Cardiac atrium fibroblast (primary cell): ENCODE data around the gene IFI27L1. TPM values are rescaled to one million over a fixed set of nuclear protein-coding genes. Genes with fewer than 3 reads are reported as not detected.

ENCODE experiments used
- total RNA-seq: library from RNA; depleted of rRNA; stranded (reverse); fragments of >200 nt; gene quantifications from 2 replicates; pipeline ENCODE4 v1.2.3, GENCODE V29; 2015

The IFI27L1 gene, protein sequence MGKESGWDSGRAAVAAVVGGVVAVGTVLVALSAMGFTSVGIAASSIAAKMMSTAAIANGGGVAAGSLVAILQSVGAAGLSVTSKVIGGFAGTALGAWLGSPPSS
- total RNA-seq: 11.3 and 17.3 TPM in 2 replicates

DNA sequence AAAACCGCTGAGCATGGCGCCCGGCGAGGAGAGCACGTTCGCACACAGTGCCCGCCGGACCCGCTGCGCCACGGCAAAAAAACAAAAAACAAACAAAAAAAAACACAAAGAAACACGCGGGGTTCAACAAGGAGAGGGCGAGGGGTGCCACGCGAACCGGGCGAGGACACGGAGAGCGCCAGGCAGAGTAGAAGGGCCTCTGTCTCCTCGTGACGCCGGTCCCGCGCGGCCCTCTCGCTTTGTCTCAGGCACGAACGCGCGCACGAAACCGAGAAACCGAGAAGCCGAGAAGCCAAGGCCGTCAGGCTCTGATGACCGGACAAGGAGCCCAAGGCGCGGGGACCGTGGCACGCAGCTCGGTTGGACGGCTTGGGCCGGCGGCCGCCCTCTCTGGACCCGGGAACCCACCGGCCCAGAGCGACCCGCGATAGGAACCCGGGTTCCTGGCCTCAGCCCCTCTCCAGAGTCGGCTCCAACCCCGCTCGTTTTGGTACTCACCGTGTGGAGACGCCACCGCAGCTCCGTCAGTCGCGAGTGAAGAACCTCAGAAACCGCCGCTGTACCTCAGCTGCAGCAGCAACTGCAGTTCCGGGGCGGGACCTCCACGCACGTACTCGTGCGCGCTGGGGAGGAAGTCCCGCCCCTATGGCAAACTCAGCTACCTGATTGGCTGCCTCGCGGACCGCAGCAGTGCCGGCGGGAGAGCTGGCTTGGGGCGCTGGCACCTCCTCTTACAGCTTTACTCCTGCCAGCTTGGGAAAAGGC is at the start of gene IFI27L1, which contains the start of gene DDX24:
Gene IFI27L1 (plus strand): TSS at position 690 of the 765 bp plus-strand sequence. CDS start 15,628 bp downstream, outside the sequence.
Gene DDX24 (minus strand): TSS at position 582 of the 765 bp plus-strand sequence. CDS start 1,460 bp downstream, outside the sequence.

DNA sequence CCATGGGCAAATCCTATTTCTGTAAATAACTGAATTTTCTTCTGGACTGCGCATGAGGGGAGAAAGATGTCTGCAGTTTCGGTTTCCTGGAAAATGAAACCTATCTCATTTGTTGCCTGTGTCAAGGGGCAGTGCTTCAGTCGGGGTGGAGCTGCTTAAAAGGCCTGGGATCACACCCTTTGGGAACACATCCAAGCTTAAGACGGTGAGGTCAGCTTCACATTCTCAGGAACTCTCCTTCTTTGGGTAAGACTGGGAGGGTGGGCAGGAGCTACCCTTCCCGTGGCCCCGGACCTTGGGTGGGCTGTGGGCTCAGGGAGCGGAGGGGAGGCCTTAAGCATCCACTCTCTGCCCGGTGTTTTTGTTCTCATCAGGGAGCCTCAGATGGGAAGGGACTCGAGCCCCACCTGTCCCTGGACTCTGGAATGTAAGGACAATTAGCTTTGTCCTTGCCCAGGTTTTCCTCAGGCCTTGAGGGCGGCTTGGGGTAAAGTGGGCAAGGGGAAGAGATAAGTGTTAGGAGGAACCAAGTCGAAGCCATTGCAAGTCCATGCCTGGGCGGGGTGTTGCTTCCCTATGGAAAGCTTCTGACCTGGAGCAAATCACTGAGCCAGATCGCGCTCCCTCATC is 29.6 kb downstream of the IFI27L1 start, which contains the start of gene IFI27:
Gene IFI27 (plus strand): TSS at position 185 of the 630 bp plus-strand sequence.

DNA sequence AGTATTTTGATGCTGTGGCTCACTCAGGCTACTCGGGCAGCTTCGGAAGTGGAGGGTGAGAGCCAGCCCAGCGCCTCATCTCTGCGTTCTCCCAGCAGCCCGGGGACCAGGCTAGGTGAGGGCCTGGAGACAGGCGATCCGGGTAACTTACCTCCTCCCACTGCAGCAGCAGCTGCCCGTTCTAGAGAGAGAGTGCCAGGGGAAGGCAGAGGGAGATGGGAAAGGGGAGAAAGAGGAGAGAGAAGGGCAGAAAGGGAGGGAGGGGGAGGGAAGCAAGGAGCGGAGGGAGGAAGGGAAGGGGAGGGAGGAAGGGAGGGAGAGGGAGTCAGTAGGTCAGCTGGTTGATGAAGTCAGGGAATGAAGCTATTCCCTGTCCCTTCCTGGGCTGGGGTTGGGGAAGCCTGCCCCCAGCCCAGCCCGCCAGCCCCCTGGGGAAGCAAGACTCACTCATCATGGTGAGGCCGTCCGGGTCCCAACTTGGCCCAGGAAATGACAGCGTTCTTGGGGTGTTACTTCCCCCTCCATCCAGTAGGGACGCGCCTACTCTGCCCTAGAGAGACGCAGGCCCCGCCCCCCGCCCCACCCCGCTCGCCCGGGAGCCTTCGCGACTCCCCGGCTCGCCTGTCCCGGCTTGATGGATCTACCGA is 48.1 kb downstream of the IFI27L1 start, which contains the start of gene IFI27L2:
Gene IFI27L2 (minus strand): TSS at position 494 of the 647 bp plus-strand sequence. CDS start 40 bp downstream, at position 454.

Other genes starting within 250 kb of the IFI27L1 start
- not detected in 2 replicates for gene FAM181A, start 154.0 kb upstream of the IFI27L1 start, total RNA-seq
- not detected in 2 replicates for gene ASB2, start 104.7 kb upstream of the IFI27L1 start, total RNA-seq
- not detected in 2 replicates for gene CCDC197, start 84.0 kb upstream of the IFI27L1 start, total RNA-seq
- 1.5 and 2.3 TPM in 2 replicates for gene OTUB2, start 55.0 kb upstream of the IFI27L1 start, total RNA-seq
- gene DDX24, start 108 bp upstream of the IFI27L1 start, total RNA-seq: 91.5 and 96.1 TPM in 2 replicates
- 15.2 and 16.2 TPM in 2 replicates for gene IFI27, start 29.4 kb downstream of the IFI27L1 start, total RNA-seq
- 81.6 and 102 TPM in 2 replicates for gene IFI27L2, start 48.3 kb downstream of the IFI27L1 start, total RNA-seq
- gene PPP4R4, start 93.0 kb downstream of the IFI27L1 start, total RNA-seq: not detected in 2 replicates
- gene SERPINA10, start 212.0 kb downstream of the IFI27L1 start, total RNA-seq: not detected in 2 replicates
- not detected in 2 replicates for gene SERPINA6, start 242.0 kb downstream of the IFI27L1 start, total RNA-seq